ENCODE data around the gene PHLDB3. TPM values are rescaled to one million over a fixed set of nuclear protein-coding genes. Genes with fewer than 3 reads are reported as not detected.

PHLDB3 gene
- 2.9 and 5.4 TPM in 2 replicates for total RNA-seq

GRCh38 chr19:43504426-43505185 lies at the start of gene PHLDB3:
Gene PHLDB3 (minus strand): TSS chr19:43504746. CDS start chr19:43504118, 628 bp downstream.

GRCh38 chr19:43532962-43533545 lies 28.5 kb upstream of the PHLDB3 start, which contains the start of gene ZNF575:
Gene ZNF575 (plus strand): TSS chr19:43533188. CDS start chr19:43534423, 1,235 bp downstream.

GRCh38 chr19:43526884-43527859 lies 22.6 kb upstream of the PHLDB3 start, which contains the start of gene ETHE1:
Gene ETHE1 (minus strand): TSS chr19:43527201. CDS start chr19:43527177, 24 bp downstream.

GRCh38 chr19:43465468-43466120 lies 39.0 kb downstream of the PHLDB3 start, which contains the start of gene LYPD3:
Gene LYPD3 (minus strand): TSS chr19:43465608. CDS start chr19:43465571, 37 bp downstream.

Other genes with a start within 250 kb of the PHLDB3 start
- gene PSG9, start 235.2 kb downstream of the PHLDB3 start, total RNA-seq = 0.64 and 0.87 TPM in 2 replicates
- gene CD177, start 151.1 kb downstream of the PHLDB3 start, total RNA-seq = 0.13 and 0.34 TPM in 2 replicates
- gene TEX101, start 89.9 kb downstream of the PHLDB3 start, total RNA-seq = not detected in 2 replicates
- gene LYPD3, start 39.1 kb downstream of the PHLDB3 start, total RNA-seq = 0.10 TPM in 1 of 2 replicates, not detected in the other
- gene ETHE1, start 22.5 kb upstream of the PHLDB3 start, total RNA-seq = 57.5 and 60.8 TPM in 2 replicates
- 0.07 and 0.15 TPM in 2 replicates for gene ZNF575, start 28.4 kb upstream of the PHLDB3 start, total RNA-seq
- 23.6 and 24.1 TPM in 2 replicates for gene XRCC1, start 70.8 kb upstream of the PHLDB3 start, total RNA-seq
- gene PINLYP, start 71.1 kb upstream of the PHLDB3 start, total RNA-seq = 0.44 and 1.00 TPM in 2 replicates
- 23.6 and 24.0 TPM in 2 replicates for gene IRGQ, start 91.4 kb upstream of the PHLDB3 start, total RNA-seq
- gene ZNF576, start 91.8 kb upstream of the PHLDB3 start, total RNA-seq = 11.8 and 16.6 TPM in 2 replicates
- 0.33 TPM in 1 of 2 replicates, not detected in the other for gene SRRM5, start 107.3 kb upstream of the PHLDB3 start, total RNA-seq
- 42.8 and 50.8 TPM in 2 replicates for gene ZNF428, start 114.9 kb upstream of the PHLDB3 start, total RNA-seq
- gene CADM4, start 135.1 kb upstream of the PHLDB3 start, total RNA-seq = 1.1 and 1.6 TPM in 2 replicates
- gene PLAUR, start 165.4 kb upstream of the PHLDB3 start, total RNA-seq = 168 and 177 TPM in 2 replicates
- gene IRGC, start 211.3 kb upstream of the PHLDB3 start, total RNA-seq = not detected in 2 replicates